SK-N-SH (cell line): ENCODE results near the gene TMEM72. TPM values are rescaled to one million over a fixed set of nuclear protein-coding genes. Genes with fewer than 3 reads are reported as not detected.
A peak's percentile ranks its signal among the peaks of the same experiment; 100 is the strongest.

Experiments used
- CTCF ChIA-PET: fragments of 300-600, 350-600 bp; formaldehyde crosslinking; extraction: SDS; loops from one replicate; lab custom pipeline; 2021; lab: Yijun Ruan, JAX
- POLR2A ChIA-PET: fragments of 350-600 bp; sonication (Branson Sonifier 250); formaldehyde crosslinking; extraction: SDS; loops from one replicate; lab custom pipeline; 2020; ENCODE audit warnings: antibody characterized with exemption, inconsistent platforms; lab: Yijun Ruan, JAX
- DNase-seq: peaks from one replicate; pipeline ENCODE4 v3.0.0; 2012
- H2AFZ ChIP-seq: fragments of 200-600 bp; sonication (generic); 2 replicates; pipeline ENCODE4 v1.8.1; 2016; ENCODE audit warnings: antibody characterized with exemption, mild to moderate bottlenecking, low read depth
- H3F3A ChIP-seq: fragments of 200-600 bp; sonication (generic); replicated peaks from 2 replicates; pipeline ENCODE3; 2016; ENCODE audit warnings: antibody characterized with exemption, mild to moderate bottlenecking; ENCODE audit not compliant: insufficient read depth
- H3K27ac ChIP-seq, 2 experiments: fragments of 200-500 bp in 1 of 2; fragments of 200-600 bp in 1 of 2; sonication (Bioruptor generic) in 1 of 2; sonication (generic), shearing (Covaris generic) in 1 of 2; 2 replicates each; pipeline versions ENCODE4 v1.5.1 to v1.6.1; 2014 to 2016; ENCODE audit warnings: low read depth in 2 of 2, inconsistent platforms in 1 of 2, low read length in 1 of 2, mild to moderate bottlenecking in 1 of 2, mixed read lengths in 1 of 2
- H3K27me3 ChIP-seq: fragments of 200-600 bp; sonication (generic), shearing (Covaris generic); 2 replicates; pipeline ENCODE4 v1.6.1; 2016; ENCODE audit warnings: mixed run types; ENCODE audit not compliant: insufficient read depth
- H3K36me3 ChIP-seq, 2 experiments: fragments of 200-500 bp in 1 of 2; fragments of 200-600 bp in 1 of 2; sonication (Bioruptor generic) in 1 of 2; sonication (generic) in 1 of 2; replicated peaks in 1 of 2; 2 replicates each; pipeline versions ENCODE3 to v1.5.1; 2014 to 2016; ENCODE audit warnings: low read length in 1 of 2, mild to moderate bottlenecking in 1 of 2; ENCODE audit not compliant: insufficient read depth in 2 of 2, control insufficient read depth in 1 of 2
- H3K4me1 ChIP-seq, 2 experiments: fragments of 200-500 bp in 1 of 2; fragments of 200-600 bp in 1 of 2; sonication (Bioruptor generic) in 1 of 2; sonication (generic), shearing (Covaris generic) in 1 of 2; 2 replicates each; pipeline versions ENCODE4 v1.5.1 to v1.6.1; 2014 to 2016; ENCODE audit warnings: low read depth in 1 of 2, low read length in 1 of 2, mixed run types in 1 of 2; ENCODE audit not compliant: insufficient read depth in 2 of 2, control insufficient read depth in 1 of 2
- H3K4me2 ChIP-seq: fragments of 200-600 bp; sonication (generic), shearing (Covaris generic); 2 replicates; pipeline ENCODE4 v1.6.1; 2017; ENCODE audit warnings: mixed run types
- H3K4me3 ChIP-seq, 2 experiments: fragments of 200-500 bp in 1 of 2; fragments of 200-600 bp in 1 of 2; sonication (Bioruptor generic) in 1 of 2; sonication (generic), shearing (Covaris generic) in 1 of 2; 2 replicates each; pipeline versions ENCODE4 v1.5.1 to v1.8.1; 2014 to 2016; ENCODE audit warnings: low read depth in 2 of 2, inconsistent platforms in 1 of 2, low read length in 1 of 2, mild to moderate bottlenecking in 1 of 2, mixed read lengths in 1 of 2, moderate library complexity in 1 of 2
- H3K79me2 ChIP-seq: fragments of 200-600 bp; sonication (generic); 2 replicates; pipeline ENCODE4 v1.8.1; 2017; ENCODE audit warnings: mild to moderate bottlenecking; ENCODE audit not compliant: insufficient read depth
- H3K9ac ChIP-seq: fragments of 200-600 bp; sonication (generic); 2 replicates; pipeline ENCODE4 v1.6.1; 2017; ENCODE audit warnings: mixed run types
- H3K9me2 ChIP-seq: fragments of 200-600 bp; sonication (generic); 2 replicates; pipeline ENCODE4 v1.6.1; 2017; ENCODE audit warnings: mixed run types
- H3K9me3 ChIP-seq: fragments of 200-600 bp; sonication (generic); 2 replicates; pipeline ENCODE4 v1.6.1; 2017; ENCODE audit warnings: mixed run types, mild to moderate bottlenecking, moderate library complexity
- H4K20me1 ChIP-seq: fragments of 200-600 bp; sonication (generic); 2 replicates; pipeline ENCODE4 v1.6.1; 2017; ENCODE audit warnings: mild to moderate bottlenecking, mixed run types; ENCODE audit not compliant: insufficient read depth
- CHD2 ChIP-seq: fragments of 150-350 bp; IDR thresholded peaks from 2 replicates; pipeline ENCODE4 v1.6.1; 2018; ENCODE audit warnings: low read length; ENCODE audit not compliant: partially characterized antibody
- EP300 ChIP-seq, 2 experiments: IDR thresholded peaks; 2 replicates each; pipeline versions ENCODE4 v1.4.0 to v1.6.1; 2012; ENCODE audit warnings: borderline replicate concordance in 1 of 2, low read depth in 1 of 2, low read length in 1 of 2
- FOSL2 ChIP-seq: IDR thresholded peaks from 2 replicates; pipeline ENCODE4 v1.4.0; 2012; ENCODE audit warnings: low read depth, mild to moderate bottlenecking, moderate library complexity, borderline replicate concordance
- FOXJ3 ChIP-seq: sonication (generic); formaldehyde crosslinking; IDR thresholded peaks from 2 replicates; pipeline ENCODE4 v1.5.1; 2020; ENCODE audit warnings: mild to moderate bottlenecking, missing genetic modification reagents
- GABPA ChIP-seq: IDR thresholded peaks from 2 replicates; pipeline ENCODE4 v1.4.0; 2012; ENCODE audit warnings: low read depth, mild to moderate bottlenecking
- GATA2 ChIP-seq: sonication (generic); formaldehyde crosslinking; IDR thresholded peaks from 2 replicates; pipeline ENCODE4 v1.5.0; 2020; ENCODE audit warnings: mild to moderate bottlenecking, missing genetic modification reagents
- JUND ChIP-seq: IDR thresholded peaks from 2 replicates; pipeline ENCODE4 v1.4.0; 2012
- RCOR1 ChIP-seq: fragments of 150-350 bp; IDR thresholded peaks from 2 replicates; pipeline ENCODE4 v1.6.1; 2017; ENCODE audit warnings: antibody characterized with exemption, low read length
- RFX5 ChIP-seq: IDR thresholded peaks from 2 replicates; pipeline ENCODE4 v1.6.1; 2012; ENCODE audit warnings: mild to moderate bottlenecking, improper control_type of control experiment, low read length
- SIN3A ChIP-seq: IDR thresholded peaks from 2 replicates; pipeline ENCODE4 v1.6.1; 2012; ENCODE audit warnings: low read depth, mild to moderate bottlenecking, low read length, moderate library complexity, borderline replicate concordance
- TCF12 ChIP-seq: IDR thresholded peaks from 2 replicates; pipeline ENCODE4 v1.4.0; 2012
- WGBS: methylation state at CpG from one replicate; pipeline ENCODE4 v1.1.6; 2017; ENCODE audit warnings: low lambda C conversion rate; 5-methylcytosine and 5-hydroxymethylcytosine counted together
- polyA plus RNA-seq, 3 experiments: library from polyadenylated mRNA; depleted of rRNA; stranded (reverse); fragments of >200 nt; gene quantifications; 2 replicates each; pipeline ENCODE4 v1.2.3, GENCODE V29; 2012
- TF ChIP-seq, protein P1 (sequence below): fragments of 200-600 bp; sonication (generic); IDR thresholded peaks from 2 replicates; pipeline ENCODE4 v1.6.1; 2017; ENCODE audit warnings: antibody characterized with exemption, mild to moderate bottlenecking, moderate library complexity
- TF ChIP-seq, protein P2 (sequence below): IDR thresholded peaks from 2 replicates; pipeline ENCODE4 v1.4.0; 2012; ENCODE audit warnings: low read depth, borderline replicate concordance
- TF ChIP-seq, protein P3 (sequence below): fragments of 150-350 bp; IDR thresholded peaks from 2 replicates; pipeline ENCODE4 v1.6.1; 2017; ENCODE audit warnings: antibody characterized with exemption, low read length, low read depth, borderline replicate concordance
- TF ChIP-seq, protein P4 (sequence below): IDR thresholded peaks from 2 replicates; pipeline ENCODE4; 2012
- TF ChIP-seq, protein P5 (sequence below): IDR thresholded peaks from 2 replicates; pipeline ENCODE4 v1.4.0; 2012; ENCODE audit warnings: low read depth

Gene TMEM72
- polyA plus RNA-seq, 1 of the 3 experiments (the other 2 are of a cell fraction): not detected

DNA sequence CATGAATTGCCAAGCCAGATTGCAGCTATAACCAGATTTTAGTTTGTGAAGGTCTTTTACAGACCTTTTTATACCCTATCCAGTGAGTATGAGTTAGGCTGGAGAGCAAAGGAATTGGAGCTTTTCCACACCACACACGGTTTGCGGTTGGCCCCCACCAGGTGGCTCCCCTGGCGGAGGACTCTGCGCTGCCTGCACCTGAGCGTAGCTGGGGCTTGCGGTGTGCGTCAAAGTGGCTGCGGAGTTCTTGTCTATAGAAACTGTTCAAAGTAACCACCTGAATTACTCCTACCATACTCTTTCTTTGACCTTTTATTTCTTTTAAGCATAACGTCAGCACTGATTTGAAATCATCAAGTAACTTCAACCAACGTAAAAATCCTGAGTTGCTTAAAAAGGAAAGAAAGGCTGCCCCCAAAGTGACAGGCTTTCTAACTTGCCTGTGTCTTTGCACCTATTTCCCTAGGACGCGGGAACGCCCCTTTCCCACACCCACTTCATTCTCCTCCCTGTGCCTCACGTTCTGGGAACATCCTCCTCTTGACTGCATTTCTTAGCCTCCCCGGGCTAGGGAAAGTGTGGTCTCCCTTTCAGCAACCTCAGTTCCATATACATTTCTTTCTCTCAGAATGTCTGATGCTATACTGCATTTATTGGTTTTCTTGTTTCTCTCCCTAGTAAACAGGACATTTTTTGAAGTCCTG is 47.6 kb upstream of the TMEM72 start (continued):
- TF ChIP-seq, protein P1, sequence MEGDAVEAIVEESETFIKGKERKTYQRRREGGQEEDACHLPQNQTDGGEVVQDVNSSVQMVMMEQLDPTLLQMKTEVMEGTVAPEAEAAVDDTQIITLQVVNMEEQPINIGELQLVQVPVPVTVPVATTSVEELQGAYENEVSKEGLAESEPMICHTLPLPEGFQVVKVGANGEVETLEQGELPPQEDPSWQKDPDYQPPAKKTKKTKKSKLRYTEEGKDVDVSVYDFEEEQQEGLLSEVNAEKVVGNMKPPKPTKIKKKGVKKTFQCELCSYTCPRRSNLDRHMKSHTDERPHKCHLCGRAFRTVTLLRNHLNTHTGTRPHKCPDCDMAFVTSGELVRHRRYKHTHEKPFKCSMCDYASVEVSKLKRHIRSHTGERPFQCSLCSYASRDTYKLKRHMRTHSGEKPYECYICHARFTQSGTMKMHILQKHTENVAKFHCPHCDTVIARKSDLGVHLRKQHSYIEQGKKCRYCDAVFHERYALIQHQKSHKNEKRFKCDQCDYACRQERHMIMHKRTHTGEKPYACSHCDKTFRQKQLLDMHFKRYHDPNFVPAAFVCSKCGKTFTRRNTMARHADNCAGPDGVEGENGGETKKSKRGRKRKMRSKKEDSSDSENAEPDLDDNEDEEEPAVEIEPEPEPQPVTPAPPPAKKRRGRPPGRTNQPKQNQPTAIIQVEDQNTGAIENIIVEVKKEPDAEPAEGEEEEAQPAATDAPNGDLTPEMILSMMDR: no peak
- TF ChIP-seq FOSL2: no peak
- no peak for TF ChIP-seq CHD2

DNA sequence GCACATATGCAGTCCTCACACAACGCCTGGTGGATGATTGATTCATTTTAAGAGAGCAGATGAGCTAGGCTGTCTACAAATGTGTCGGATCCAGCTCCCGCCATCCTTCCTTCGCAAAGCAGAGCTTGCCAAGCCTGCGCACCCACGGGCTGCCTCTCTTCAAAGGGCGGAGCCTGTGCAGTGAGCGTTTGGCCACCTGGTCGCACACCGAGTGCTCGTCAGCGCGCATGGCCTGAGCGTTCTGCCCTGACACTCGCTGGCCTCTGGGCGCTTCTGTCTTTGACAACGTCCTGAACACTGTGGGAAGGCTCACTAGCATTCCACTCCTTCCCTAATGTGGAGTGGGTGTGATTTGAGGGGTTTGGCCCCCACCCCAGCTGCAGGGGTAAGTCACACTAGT is 47.1 kb upstream of the TMEM72 start:
- H3K27ac ChIP-seq: no peak overlapping the region
- no peak for DNase-seq
- H4K20me1 ChIP-seq: no peaks in the 10 kb centered on the region
- peaks cover 3% of the 10 kb centered on the region for H3F3A ChIP-seq
- no peak overlapping the region for H3K9ac ChIP-seq
- H3K79me2 ChIP-seq: no peaks in the 10 kb centered on the region
- H3K4me2 ChIP-seq: peak overlapping the region; percentile 87
- TF ChIP-seq GABPA (no peak), FOXJ3 (no peak), EP300 (IDR thresholded peaks at IDR 0.05; ENCODE audit: borderline replicate concordance in 1 of 2, low read depth in 1 of 2, low read length in 1 of 2) (no peak), JUND (no peak), GATA2 (CRISPR knock-in tag) (no peak), SIN3A (no peak), TCF12 (no peak), RCOR1 (no peak)
- TF ChIP-seq, all 33 proteins: peak for 0
- POLR2A ChIA-PET: no interaction called here
- peak overlapping the region; percentile 53 to 65 for H3K4me3 ChIP-seq
- no peaks in the 10 kb centered on the region for H3K9me3 ChIP-seq
- no peaks in the 10 kb centered on the region for H3K36me3 ChIP-seq
- H3K9me2 ChIP-seq: no peaks in the 10 kb centered on the region
- H2AFZ ChIP-seq: peak overlapping the region; percentile 84; the same call in 1 of the 2 replicates
- H3K27me3 ChIP-seq: peaks cover 17% of the 10 kb centered on the region; the same call in 1 of the 2 replicates
- H3K4me1 ChIP-seq: peaks cover 12 to 19% of the 10 kb centered on the region in 2 experiments; a peak in 3 of 4 replicates
- CTCF ChIA-PET: interaction anchor here (0.6 to 3.4 kb wide), 14 partner anchors 9 to 1197 kb away, joined by 3 to 32 read pairs (median 4); no protein-coding TSS in a partner anchor
- 56% methylated on average over 17 of the region's 17 CpGs for WGBS

DNA sequence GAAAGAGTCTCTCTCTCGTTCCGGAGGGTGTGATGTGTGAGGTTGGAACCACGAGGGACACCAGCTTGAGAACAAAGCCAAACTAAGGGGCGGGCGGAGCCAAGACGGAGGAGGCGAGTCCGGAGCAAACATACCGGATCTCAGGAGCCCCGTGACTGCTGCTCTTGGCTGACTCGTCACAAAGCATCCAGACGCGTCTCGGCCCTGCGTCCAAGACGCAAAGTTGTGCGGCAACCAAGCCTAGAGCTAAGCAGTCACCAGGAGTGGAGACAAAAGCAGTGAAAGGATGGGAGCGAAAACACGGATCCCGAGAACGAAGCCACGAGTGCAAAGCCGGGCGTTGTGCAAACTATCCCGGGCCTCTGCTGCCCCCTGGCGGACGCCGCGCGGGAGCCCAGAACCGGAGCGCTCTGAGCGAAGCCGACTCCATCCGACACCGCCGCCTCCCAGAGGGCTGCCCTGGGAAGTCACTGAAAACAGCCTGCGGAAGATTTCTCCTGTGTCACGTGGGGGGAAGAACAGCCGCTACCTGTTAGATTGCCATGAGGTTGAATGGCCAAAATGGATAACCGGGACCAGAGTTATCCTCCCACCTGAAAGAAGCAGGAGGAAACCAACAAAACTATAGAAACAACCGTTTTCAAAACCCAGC is 46.4 kb upstream of the TMEM72 start:
- Histone ChIP-seq H2AFZ (peak overlapping the region; percentile 84), H3K36me3 (no peaks in the 10 kb centered on the region), H3F3A (peaks cover 3% of the 10 kb centered on the region), H3K4me3 (peak overlapping the region; percentile 53 to 65), H3K9me3 (no peaks in the 10 kb centered on the region), H3K27me3 (peaks cover 21% of the 10 kb centered on the region; the same call in 1 of the 2 replicates), H4K20me1 (no peaks in the 10 kb centered on the region), H3K4me1 (peaks cover 12 to 19% of the 10 kb centered on the region in 2 experiments; a peak in 3 of 4 replicates), H3K79me2 (no peaks in the 10 kb centered on the region), H3K9ac (peak overlapping the region; percentile 52; the same call in 1 of the 2 replicates), H3K27ac (peak overlapping the region in 1 of 2 experiments; percentile 34; a peak in 2 of 4 replicates), H3K4me2 (peak overlapping the region; percentile 87), H3K9me2 (no peaks in the 10 kb centered on the region)
- ChIA-PET CTCF (interaction anchor here (0.6 to 3.4 kb wide), 19 partner anchors 10 to 1197 kb away, joined by 3 to 32 read pairs (median 3); no protein-coding TSS in a partner anchor), POLR2A (no interaction called here)
- WGBS: under 1% methylated on average over 21 of the region's 42 CpGs
- DNase-seq: peak; percentile 91
- TF ChIP-seq, protein P2, sequence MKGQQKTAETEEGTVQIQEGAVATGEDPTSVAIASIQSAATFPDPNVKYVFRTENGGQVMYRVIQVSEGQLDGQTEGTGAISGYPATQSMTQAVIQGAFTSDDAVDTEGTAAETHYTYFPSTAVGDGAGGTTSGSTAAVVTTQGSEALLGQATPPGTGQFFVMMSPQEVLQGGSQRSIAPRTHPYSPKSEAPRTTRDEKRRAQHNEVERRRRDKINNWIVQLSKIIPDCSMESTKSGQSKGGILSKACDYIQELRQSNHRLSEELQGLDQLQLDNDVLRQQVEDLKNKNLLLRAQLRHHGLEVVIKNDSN: peak; percentile 85
- TF ChIP-seq, protein P3, sequence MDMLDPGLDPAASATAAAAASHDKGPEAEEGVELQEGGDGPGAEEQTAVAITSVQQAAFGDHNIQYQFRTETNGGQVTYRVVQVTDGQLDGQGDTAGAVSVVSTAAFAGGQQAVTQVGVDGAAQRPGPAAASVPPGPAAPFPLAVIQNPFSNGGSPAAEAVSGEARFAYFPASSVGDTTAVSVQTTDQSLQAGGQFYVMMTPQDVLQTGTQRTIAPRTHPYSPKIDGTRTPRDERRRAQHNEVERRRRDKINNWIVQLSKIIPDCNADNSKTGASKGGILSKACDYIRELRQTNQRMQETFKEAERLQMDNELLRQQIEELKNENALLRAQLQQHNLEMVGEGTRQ: 0 out of 2 replicates have a peak, but pooled peaks have one; percentile 27
- TF ChIP-seq, protein P4, sequence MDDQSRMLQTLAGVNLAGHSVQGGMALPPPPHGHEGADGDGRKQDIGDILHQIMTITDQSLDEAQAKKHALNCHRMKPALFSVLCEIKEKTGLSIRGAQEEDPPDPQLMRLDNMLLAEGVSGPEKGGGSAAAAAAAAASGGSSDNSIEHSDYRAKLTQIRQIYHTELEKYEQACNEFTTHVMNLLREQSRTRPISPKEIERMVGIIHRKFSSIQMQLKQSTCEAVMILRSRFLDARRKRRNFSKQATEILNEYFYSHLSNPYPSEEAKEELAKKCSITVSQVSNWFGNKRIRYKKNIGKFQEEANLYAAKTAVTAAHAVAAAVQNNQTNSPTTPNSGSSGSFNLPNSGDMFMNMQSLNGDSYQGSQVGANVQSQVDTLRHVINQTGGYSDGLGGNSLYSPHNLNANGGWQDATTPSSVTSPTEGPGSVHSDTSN: no peak
- TF ChIP-seq SIN3A (peak; percentile 33; the same call in 1 of the 2 replicates), RFX5 (no peak)
- TF ChIP-seq, protein P5, sequence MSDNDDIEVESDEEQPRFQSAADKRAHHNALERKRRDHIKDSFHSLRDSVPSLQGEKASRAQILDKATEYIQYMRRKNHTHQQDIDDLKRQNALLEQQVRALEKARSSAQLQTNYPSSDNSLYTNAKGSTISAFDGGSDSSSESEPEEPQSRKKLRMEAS: peak; percentile 71
- TF ChIP-seq, protein P1: peak; percentile 95
